Stimulated activated naive CD8-positive, alpha-beta T cell treated with anti-CD3 and anti-CD28 coated beads, Interleukin-15, amount 100 ng/mL, for 72 hours (primary cell): ENCODE measurements around the gene HDAC7.
A peak's percentile ranks its signal among the peaks of the same experiment; 100 is the strongest.

Source experiments
- ATAC-seq: fragments of 150-1000 bp; cut with Tn5 transposase; 2 replicates; pipeline ENCODE4 v1.10.0; 2021; ENCODE audit warnings: mild to moderate bottlenecking, moderate library complexity
- DNase-seq, 2 donors: peaks; one replicate each; pipeline ENCODE4 v3.0.0; 2021 to 2022
- H3K27ac Mint-ChIP-seq, 2 donors: one replicate each; pipeline ENCODE4 v1.8.0; 2022; ENCODE audit warnings: mild to moderate bottlenecking in 2 of 2, mixed read lengths in 2 of 2, moderate library complexity in 2 of 2
- H3K27me3 Mint-ChIP-seq: one replicate; pipeline ENCODE4 v1.8.0; 2022; ENCODE audit warnings: mixed read lengths
- H3K4me1 Mint-ChIP-seq: one replicate; pipeline ENCODE4 v1.8.0; 2022; ENCODE audit warnings: mild to moderate bottlenecking, mixed read lengths
- H3K4me3 Mint-ChIP-seq, 2 donors: one replicate each; pipeline ENCODE4 v1.8.0; 2022; ENCODE audit warnings: mild to moderate bottlenecking in 2 of 2, mixed read lengths in 2 of 2, moderate library complexity in 1 of 2
- H3K9me3 Mint-ChIP-seq, 2 donors: one replicate each; pipeline ENCODE4 v1.8.0; 2022; ENCODE audit warnings: mixed read lengths in 2 of 2

HDAC7 gene

DNA sequence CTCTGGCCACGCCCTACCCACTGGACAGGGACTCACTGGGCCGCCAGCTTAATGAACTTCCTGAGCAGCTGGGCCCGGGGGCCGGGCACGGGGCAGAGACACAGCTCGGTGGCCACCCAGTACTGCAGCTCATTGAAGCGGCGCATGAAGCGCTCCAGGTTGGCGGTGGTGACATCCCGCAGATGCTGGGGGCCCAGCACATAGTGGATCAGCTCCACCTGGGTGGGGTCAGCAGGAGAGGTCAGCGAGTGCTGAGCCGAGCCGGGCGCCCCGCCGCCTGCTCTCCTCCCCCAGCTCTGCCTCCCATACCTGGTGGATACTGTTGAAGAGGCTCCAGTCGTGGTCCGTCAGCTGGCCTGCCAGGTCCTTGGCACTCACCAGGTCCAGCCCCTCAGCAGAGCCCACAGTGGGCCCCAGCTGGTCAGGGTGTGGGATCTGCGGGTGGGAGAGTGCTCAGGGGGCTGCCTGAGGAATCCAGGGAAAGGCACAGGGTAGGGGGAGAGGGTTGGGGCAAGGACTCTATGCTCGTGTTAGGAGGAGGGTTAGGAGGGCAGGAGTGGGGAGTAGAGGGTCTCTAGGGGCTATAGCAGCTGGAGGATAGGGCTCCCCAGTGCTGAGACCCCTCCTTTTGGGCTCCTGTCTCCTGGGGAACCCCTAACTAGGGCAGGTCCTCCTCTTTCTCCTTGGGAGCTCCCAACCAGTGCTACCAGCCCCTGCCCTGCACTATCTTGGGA, 78.9 kb downstream of the HDAC7 start:
- peak overlapping the region in 1 of 2 donors; percentile 16 for H3K4me3 Mint-ChIP-seq
- no peaks in the 10 kb centered on the region for H3K9me3 Mint-ChIP-seq
- ATAC-seq: peak; percentile 6

DNA sequence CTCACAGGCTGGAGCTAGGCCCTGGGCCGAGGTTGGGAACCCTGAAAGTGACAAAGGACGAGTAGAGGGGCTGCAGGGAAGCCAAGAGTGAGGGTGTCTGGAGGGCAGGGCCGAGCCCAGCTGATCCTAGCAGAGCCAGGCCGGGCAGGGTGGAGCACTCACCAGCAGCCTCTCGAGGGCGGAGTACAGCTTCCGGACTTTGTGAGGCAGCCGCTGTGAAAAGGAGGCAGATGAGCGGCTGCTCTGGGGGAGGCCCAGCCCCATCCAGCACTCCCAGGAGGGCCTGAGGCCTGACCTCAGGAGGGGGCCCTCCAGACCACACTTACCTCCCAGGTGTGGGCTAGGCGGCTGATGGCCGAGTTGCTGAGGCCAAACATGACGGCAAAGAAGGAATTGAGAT, 79.7 kb downstream of the HDAC7 start:
- Mint-ChIP-seq H3K27me3 (peaks cover 16% of the 10 kb centered on the region), H3K4me1 (peaks cover 45% of the 10 kb centered on the region), H3K9me3 (no peaks in the 10 kb centered on the region), H3K4me3 (no peak overlapping the region), H3K27ac (peak overlapping the region in 1 of 2 donors; percentile 46)
- ATAC-seq (no peak), DNase-seq (no peak)

More for the DNA sequence above, 78.9 kb downstream of the HDAC7 start:
- H3K4me1 Mint-ChIP-seq: peaks cover 45% of the 10 kb centered on the region
- no peak for DNase-seq
- H3K27me3 Mint-ChIP-seq: peaks cover 23% of the 10 kb centered on the region
- no peak overlapping the region for H3K27ac Mint-ChIP-seq

DNA sequence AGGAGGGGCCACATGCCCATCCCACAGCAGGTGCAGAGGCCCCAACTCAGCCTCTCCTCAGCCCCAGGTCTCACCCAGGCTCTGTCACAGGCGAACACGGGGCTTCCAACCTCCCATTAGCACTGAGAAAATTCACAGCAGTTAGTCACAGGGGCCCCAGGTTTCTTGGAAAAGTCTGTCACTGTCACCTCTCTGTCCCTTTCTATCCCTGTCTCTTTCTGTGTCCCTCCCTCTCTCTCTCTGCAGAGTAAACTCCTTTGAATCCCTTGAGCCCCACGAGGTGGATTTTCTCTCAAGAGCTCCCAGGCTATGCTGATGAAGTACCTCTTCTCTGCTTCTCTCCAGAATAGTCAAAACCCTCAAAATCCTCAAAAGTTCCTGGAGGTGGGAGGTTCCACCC, 80.4 kb downstream of the HDAC7 start:
- no peak for ATAC-seq
- peaks cover 45% of the 10 kb centered on the region for H3K4me1 Mint-ChIP-seq
- no peaks in the 10 kb centered on the region for H3K9me3 Mint-ChIP-seq
- no peak overlapping the region for H3K4me3 Mint-ChIP-seq
- DNase-seq: no peak
- H3K27me3 Mint-ChIP-seq: peaks cover 10% of the 10 kb centered on the region
- H3K27ac Mint-ChIP-seq: peak overlapping the region in 1 of 2 donors; percentile 0

DNA sequence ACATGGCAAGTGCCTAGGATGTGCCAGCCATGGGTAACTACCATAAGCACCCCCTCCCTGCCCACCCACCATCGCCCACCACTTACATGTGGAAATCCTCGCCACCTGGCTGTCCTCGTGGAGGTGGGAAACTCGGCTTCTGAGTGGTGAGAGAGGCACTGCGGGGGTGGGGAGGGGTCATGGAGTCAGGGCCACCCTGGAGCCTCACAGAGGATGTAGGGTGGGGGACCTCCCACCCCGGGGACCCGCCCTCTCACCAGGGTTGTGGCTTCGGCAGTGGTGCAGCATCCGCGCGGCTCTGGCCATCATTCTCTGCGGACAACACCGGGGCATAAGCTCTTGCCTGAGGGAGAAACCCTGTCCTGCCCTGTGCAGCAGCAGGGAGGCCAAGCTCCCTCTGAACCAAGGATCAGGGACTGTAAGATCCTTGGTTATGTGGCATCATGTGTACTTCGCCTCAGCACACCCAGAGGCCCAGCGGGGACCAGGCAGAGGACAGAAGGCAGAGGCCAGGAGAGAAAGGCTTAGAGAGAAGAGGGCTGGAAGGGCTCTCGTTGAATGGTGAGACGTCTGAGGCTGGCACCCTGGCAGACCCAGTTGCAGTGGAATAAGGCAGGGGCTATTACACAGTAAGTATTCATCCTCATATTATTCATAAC, 81.6 kb downstream of the HDAC7 start:
- DNase-seq (no peak), ATAC-seq (no peak)
- Mint-ChIP-seq H3K27me3 (peaks cover under 1% of the 10 kb centered on the region), H3K27ac (peak overlapping the region in 1 of 2 donors; percentile 56), H3K9me3 (no peaks in the 10 kb centered on the region), H3K4me3 (no peak overlapping the region), H3K4me1 (peaks cover 36% of the 10 kb centered on the region)

DNA sequence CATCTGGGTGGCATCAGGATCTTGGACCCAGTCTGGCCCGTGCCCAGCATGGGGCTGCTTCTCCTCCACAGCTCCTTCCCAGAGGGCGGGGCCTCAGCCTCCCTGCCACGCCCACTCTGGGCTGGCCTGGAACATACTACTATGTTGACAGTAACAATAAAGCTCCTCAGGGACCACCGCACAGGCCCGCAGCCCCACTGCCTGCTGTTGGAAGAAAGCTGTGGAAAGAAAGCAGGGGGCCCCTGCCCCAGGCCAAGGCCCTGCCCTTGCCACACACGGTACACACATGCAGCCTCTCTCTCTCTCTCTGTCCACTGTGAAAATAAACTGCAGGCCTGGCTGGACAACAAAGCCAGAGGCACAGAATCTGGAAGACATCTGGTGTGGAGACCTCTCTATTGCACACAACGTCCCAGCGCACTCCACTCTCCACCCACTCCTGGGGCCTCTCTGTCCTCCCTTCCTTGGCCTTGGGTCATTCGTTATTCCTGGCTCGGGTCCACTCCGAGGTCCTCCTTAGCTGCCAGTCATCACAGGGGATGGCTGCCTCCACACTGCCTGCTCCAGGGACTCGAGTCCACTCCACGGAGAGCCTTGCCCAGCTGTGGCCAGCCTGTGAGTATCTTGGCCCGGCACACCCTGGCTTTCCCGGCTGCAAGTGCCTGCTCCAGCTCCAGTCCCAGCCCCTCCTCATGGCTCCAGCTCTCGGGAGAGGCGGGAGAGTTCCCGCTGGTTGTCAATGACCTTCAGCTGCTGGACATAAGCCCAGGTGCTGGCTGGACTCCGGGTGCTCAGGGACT, 82.6 kb downstream of the HDAC7 start:
- H3K27me3 Mint-ChIP-seq: no peaks in the 10 kb centered on the region
- no peak for DNase-seq
- no peaks in the 10 kb centered on the region for H3K9me3 Mint-ChIP-seq
- ATAC-seq: no peak
- peaks cover 36% of the 10 kb centered on the region for H3K4me1 Mint-ChIP-seq
- H3K4me3 Mint-ChIP-seq: no peak overlapping the region
- peak overlapping the region in 1 of 2 donors; percentile 67 for H3K27ac Mint-ChIP-seq

DNA sequence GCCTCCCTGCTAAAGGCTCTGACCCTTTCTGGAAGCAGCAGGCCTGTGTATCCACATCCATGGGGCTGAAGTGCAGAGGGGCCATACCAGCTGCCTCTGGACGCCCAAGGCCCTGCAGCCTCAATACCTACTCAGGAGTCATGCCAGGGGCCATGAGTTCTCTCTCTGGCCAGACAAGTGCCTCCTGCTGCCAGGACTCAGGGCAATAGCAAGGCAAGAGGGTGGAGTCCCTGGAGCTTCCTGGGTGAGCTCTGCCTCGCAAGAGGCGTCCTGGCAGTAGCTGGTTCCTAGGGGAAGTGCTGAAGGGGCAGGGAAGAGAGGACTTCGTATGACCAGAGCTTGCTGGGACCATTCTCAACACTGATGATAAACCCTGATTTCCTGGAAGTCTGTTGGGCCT, 83.5 kb downstream of the HDAC7 start:
- H3K9me3 Mint-ChIP-seq: no peaks in the 10 kb centered on the region
- H3K27me3 Mint-ChIP-seq: no peaks in the 10 kb centered on the region
- no peak for DNase-seq
- no peak for ATAC-seq
- H3K4me3 Mint-ChIP-seq: no peak overlapping the region
- peak overlapping the region in 1 of 2 donors; percentile 12 for H3K27ac Mint-ChIP-seq
- peaks cover 31% of the 10 kb centered on the region for H3K4me1 Mint-ChIP-seq

DNA sequence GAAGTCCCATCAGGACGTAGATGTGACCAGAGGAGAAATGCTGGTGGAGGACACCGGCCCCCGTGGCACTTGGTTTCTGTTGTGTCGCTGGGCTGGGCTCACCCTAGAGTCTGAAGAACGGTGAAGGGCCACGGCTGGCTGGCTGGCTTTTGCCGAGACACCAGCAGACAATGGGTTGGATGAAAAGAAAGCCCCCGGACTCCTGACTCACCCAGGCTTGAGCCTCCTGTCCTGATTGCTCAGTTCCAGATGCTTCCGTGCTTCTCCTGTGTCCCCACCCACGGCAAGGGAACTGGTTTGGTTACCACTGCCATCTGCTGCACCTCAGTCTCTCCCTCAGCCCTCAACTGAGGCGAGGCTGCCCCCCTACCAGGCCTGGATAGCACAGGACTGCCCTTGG, 84.1 kb downstream of the HDAC7 start:
- no peak overlapping the region for H3K27ac Mint-ChIP-seq
- H3K4me1 Mint-ChIP-seq: peaks cover 26% of the 10 kb centered on the region
- no peak for ATAC-seq
- H3K27me3 Mint-ChIP-seq: no peaks in the 10 kb centered on the region
- DNase-seq: no peak
- no peaks in the 10 kb centered on the region for H3K9me3 Mint-ChIP-seq
- H3K4me3 Mint-ChIP-seq: no peak overlapping the region

DNA sequence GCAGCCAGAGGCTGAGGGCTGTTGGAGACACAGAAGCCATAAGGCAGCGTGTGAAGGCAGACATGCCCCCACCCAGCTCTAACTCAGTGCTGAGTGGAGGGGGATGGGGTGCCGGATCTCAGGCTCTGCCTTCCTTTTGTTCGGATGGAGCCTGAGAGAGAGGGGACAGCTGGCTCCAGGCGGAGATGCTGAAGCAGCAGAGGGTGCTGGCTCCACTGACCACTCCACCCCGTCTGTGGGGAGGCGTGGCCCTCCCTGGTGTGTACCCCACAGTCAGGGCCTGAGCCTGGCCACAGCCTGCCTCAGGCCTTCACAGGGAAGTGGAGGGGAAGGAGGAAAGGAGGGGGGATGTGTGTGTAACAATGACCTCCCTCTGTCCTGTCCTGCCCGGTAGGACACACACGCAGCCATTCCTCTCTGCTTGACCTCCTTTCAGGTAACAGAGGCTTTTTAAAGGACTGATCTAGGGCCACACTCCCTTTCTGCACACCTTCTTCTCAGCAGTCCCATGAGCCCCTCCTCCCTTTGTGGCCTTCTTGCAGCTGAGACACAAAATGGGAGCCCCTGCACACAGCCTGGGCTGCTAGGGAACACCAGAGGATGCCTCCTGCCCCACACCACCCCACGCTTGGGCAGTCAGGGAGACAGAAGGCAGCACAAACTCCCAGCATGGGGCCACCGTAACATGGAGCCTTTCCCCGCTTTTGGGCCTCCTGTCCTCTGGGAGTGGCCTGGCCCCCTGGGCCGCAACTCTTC, 84.8 kb downstream of the HDAC7 start:
- DNase-seq (no peak), ATAC-seq (no peak)
- H3K9me3 Mint-ChIP-seq: no peaks in the 10 kb centered on the region
- H3K27me3 Mint-ChIP-seq: no peaks in the 10 kb centered on the region
- H3K27ac Mint-ChIP-seq: no peak overlapping the region
- no peak overlapping the region for H3K4me3 Mint-ChIP-seq
- H3K4me1 Mint-ChIP-seq: peaks cover 18% of the 10 kb centered on the region

DNA sequence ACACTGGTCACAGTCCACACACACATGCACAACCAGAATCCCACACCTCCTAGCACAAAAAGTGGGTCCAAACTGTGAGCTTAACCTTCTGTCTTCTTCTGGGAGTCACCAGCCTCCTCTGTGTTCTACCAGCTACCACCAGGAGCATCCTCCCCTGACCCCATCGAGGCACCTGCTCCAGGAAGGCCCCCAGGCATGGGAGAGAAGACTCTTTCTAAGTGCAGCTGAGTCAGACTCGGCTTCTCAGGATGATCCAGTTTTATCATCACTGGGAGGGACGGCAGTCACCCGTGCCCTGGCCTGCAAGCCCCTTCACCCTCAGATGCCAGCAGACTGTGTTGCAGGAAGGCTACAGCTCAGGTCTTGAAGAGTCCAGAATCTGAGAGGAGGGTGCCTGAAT, 86.6 kb downstream of the HDAC7 start:
- ATAC-seq (no peak), DNase-seq (no peak)
- Mint-ChIP-seq H3K4me1 (peaks cover under 1% of the 10 kb centered on the region), H3K4me3 (no peak overlapping the region), H3K27me3 (no peaks in the 10 kb centered on the region), H3K27ac (peak overlapping the region in 1 of 2 donors; percentile 61), H3K9me3 (no peaks in the 10 kb centered on the region)
